Activated CD4-positive, alpha-beta T cell treated with anti-CD3 and anti-CD28 coated beads, Interleukin-2, amount 50 U/mL, for 48 hours (primary cell): ENCODE data around the gene PNKD.
"Not testable (repeated sequence)": the region's sequence is repeated elsewhere in the genome, so short reads cannot be mapped to it uniquely, and the experiment has no call there.

Experiments
- DNase-seq, 2 experiments: peaks; one replicate each; pipeline ENCODE4 v3.0.0-alpha.2; 2020

PNKD gene

GRCh38 chr2:218293715-218294429 lies 23.6 kb downstream of the PNKD start:
- DNase-seq: no peak

GRCh38 chr2:218294430-218295022 lies 24.2 kb downstream of the PNKD start:
- DNase-seq: no peak

DNA sequence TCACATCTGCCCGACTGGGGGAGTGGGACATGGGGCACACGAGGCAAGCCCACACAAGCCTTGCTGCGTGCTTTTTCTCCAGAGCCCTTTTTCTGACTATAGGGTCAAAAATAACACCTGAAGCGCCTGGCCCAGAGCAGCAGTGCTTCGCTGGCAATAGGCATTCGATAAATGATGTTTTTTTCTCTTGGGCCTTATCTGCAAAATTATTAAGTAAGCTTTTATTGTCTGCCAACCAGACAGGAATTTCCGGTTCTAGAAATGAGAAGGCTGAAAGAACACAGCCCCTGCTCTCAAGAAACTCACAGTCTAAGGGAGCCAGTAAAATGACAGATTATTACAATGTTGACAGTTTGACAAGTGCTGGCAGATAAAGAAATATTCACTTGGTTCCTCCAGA lies 24.7 kb downstream of the PNKD start:
- no peak for DNase-seq

DNA sequence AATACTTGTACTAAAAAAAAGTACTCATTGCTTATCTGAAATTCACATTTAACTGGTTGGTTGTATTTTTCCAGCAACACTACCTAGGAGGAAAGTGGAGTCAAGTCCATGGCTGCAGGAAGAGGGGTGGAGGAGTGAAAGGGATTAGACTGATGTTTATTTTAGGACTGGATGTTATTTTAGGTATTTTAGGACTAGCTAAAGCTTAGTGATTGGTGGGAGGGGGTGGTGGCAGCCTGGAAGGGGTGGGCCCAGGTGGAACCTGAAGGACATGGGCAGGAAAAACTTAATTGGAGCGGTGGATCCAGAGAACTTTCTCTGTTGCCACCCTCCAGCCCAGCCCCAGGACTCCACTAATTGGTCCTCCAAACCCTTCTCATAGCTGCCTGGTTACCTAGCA lies 25.9 kb downstream of the PNKD start:
- DNase-seq: no peak

- no peak for DNase-seq
Measured at GRCh38 chr2:218296847-218297246, 26.5 kb downstream of the PNKD start.

DNA sequence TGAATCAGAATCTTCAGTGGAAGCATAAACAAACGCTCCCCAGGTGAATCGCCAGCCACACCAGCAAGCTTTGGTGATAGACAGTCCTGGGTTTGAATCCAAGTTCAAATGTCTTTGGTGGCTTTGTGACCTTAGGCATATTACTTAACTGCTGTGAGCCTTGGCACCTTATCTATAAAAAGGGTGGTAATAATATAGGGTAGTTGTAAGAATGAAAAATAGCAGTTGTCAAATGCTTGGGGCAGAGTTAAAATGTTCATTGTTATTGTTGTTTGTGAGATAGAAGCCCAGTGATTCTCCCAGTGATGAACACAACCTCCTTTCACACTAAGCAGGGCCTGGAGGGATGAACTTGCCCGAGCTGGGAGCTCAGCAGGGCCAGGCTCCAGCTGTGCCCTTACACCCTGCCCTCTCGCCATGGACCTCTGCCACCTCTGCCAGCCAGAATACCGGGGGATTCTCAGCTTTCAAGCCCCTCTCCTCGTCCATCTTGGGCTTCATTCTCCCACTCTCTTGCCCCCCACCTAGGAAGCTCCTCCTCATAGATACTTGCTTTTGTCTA lies 28.1 kb downstream of the PNKD start:
- DNase-seq: no peak

DNA sequence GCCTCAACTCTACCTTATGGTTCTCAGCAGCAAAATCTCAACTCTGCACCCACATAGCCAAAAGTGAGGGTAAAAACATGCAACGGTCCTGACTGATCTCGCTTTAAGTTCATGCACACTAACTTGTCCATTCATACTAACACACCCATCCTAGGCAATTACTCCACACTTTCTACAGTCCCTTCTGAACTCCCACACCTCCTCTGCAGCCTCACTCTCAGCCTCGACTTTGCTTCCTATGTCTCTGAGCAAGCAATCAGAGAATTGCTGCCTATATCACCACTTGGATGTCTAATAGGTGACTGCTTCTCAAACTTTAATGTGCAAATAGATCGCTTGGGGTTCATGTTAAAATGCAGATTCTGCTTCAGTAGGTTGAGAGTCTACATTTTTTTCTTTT lies 29.8 kb downstream of the PNKD start:
- DNase-seq: no peak

- peak; percentile 92 to 94 for DNase-seq
Measured at GRCh38 chr2:218301176-218301819, 31.0 kb downstream of the PNKD start.

- DNase-seq: no peak
Measured at GRCh38 chr2:218305383-218305782, 35.1 kb downstream of the PNKD start.

GRCh38 chr2:218306184-218306920 lies 36.0 kb downstream of the PNKD start:
- no peak for DNase-seq

- DNase-seq: no peak
Measured at GRCh38 chr2:218307415-218308090, 37.2 kb downstream of the PNKD start.

DNA sequence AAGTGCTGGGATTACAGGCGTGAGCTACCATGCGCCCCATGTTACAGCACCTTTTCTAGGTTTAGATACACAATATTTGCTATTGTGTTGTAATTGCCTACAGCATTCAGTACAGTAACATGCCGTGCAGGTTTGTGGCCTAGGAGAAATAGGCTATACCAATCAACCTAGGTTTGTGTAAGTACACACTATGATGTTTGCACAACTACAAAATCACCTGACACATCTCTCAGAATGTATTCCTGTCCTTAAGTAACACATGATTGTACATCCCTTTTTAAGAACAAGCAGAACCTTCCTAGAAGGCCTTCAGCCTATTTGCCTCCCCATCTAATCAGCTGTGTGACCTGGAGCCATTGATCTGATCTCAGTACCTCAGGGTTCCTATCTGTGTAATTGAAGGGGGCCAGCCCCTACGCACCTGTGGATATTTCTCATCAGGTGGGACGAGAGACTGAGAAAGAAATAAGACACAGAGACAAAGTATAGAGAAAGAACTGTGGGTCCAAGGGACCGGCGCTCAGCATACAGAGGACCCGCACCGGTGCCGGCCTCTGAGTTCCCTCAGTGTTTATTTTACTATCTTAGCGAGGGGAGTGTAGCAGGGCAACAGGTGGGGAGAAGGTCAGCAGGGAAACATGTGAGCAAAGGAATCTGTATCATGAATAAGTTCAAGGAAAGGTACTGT lies 40.7 kb downstream of the PNKD start:
- DNase-seq: no peak

- DNase-seq: not testable (repeated sequence)
Measured at GRCh38 chr2:218311541-218312266, 41.4 kb downstream of the PNKD start.

DNA sequence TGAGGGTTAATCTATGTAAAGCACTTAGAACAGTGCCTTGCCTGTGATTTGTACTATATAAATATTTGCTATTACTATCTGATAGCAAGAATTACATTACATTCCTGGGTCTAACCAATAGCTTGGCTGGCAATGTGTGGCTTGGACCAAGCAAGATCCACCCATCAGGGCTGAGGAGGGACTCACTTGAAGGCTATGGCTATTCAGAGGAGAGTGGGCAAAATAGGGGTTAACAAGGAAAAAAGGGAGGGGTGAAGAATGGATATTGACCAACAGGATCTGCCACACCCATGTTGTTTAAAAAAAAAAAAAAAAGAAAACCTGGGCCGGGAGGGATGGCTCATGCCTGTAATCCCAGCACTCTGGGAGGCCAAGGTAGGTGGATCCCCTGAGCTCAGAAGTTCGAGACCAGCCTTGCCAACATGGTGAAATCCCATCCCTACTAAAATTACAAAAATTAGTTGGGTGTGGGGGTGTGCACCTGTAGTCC lies 42.0 kb downstream of the PNKD start:
- no peak for DNase-seq

DNA sequence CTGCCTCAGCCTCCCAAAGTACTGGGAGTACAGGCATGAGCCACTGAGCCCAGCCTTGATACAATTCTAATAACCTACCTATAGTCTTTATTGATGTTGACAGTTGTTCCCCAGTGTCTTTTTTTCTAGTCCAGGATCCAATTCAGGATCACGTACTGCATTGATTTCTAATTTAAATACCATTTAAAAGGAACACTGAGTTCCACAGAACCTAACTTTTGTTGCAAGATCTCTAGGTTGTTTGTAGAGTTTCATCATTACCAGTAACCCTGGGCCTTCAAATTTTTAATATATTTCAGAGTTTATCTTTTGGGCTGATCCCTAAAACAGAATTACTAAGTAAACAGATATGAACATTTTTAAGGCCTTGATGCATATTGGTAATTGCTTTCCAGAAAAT lies 43.0 kb downstream of the PNKD start:
- no peak for DNase-seq

DNA sequence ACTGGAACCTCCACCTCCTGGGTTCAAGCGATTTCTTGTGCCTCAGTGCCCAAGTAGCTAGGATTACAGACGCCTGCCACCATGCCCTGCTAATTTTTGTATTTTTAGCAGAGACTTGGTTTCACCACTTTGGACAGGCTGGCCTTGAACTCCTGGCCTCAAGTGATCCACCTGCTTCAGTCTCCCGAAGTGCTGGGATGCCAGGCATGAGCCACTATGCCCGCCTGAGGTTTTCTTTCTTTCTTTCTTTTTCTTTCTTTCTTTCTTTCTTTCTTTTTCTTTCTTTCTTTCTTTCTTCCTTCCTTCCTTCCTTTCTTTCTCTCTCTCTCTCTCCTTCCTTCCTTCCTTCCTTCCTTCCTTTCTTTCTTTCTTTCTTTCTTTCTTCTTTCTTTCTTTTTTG lies 44.4 kb downstream of the PNKD start:
- DNase-seq: not testable (repeated sequence)

DNA sequence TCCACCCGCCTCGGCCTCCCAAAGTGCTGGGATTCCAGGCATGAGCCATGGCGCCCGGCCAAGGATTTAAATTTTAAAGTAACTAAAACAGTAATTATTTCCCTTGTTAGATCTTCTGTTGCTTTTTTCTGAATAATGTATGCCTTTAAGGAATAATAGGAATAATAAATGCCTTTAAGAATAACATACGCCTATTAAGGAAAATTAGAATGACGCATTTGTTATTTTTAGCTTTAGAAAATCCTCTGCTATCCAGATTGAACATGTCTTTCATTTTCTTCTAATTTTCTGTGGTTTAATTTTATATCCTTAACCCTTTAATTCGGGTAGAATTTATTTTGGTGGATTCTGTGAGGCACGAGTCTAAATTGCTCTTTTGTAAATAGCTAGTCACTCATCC lies 45.1 kb downstream of the PNKD start:
- no peak for DNase-seq

- DNase-seq: no peak
Measured at GRCh38 chr2:218317303-218317630, 46.9 kb downstream of the PNKD start.

DNA sequence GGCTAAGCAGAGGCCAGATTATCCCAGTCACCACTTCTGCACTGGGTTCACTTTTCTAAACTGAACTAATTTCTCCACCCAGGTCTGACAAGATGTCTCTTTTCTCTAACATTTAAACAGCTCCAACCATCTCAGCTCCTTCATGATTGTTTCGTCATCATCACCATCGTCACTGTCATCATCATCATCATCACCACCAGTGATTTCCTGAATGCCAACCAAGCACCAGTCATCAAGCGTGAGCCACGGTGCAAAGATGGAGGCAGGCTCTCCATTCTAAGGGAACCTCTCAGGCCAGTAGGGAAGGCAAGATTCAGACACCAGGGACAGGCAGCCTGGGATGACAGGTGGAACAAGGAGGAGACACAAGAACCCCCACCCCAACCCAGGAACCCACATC lies 47.5 kb downstream of the PNKD start:
- DNase-seq: no peak

DNA sequence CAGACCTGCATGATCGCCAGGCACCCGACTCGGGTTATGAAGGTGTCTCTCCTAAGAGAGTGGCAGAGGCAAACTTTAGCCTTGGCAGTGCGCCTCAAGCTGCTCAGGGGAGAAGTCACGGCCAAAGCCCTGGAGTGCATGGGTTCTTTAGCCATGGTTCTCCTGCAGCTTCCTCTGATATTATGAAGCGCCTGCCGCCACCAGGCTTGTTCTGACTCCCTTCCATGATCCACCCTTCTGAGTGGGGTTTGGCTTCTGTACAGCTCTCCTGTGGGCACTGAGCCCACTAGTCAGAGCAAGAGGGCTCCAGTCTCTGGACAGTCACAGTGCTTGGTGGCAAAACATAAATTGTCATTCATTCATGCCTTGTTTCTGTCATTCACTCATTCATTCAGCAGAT lies 47.9 kb downstream of the PNKD start:
- no peak for DNase-seq

- no peak for DNase-seq
Measured at GRCh38 chr2:218319813-218320365, 49.6 kb downstream of the PNKD start.
